Psoas muscle (tissue), 8 donors: ENCODE results near the gene CPSF3. TPM values are rescaled to one million over a fixed set of nuclear protein-coding genes. Genes with fewer than 3 reads are reported as not detected.

Experiments used
- ATAC-seq, 4 donors: fragments of 200-7000 bp; cut with Tn5 transposase; one replicate each; pipeline ENCODE4 v1.9.1; 2020; ENCODE audit warnings: moderate library complexity in 3 of 4, mild to moderate bottlenecking in 2 of 4
- DNase-seq, 2 donors: peaks; one replicate each; pipeline ENCODE4 v3.0.0-alpha.2; 2020
- H3K27ac ChIP-seq: fragments of 200-600 bp; one replicate; pipeline ENCODE4 v1.8.0; 2022
- H3K27me3 ChIP-seq, 3 donors: fragments of 200-600 bp in 1 of 3; one replicate each; pipeline versions ENCODE4 v1.6.1 to v1.8.0; 2013 to 2022; ENCODE audit warnings: low read length in 2 of 3, mild to moderate bottlenecking in 2 of 3, moderate library complexity in 1 of 3; ENCODE audit not compliant: insufficient read depth in 3 of 3
- H3K36me3 ChIP-seq, 2 donors: fragments of 200-600 bp in 1 of 2; one replicate each; pipeline versions ENCODE4 v1.6.1 to v1.8.0; 2013 to 2022; ENCODE audit warnings: low read depth in 1 of 2, mild to moderate bottlenecking in 1 of 2, moderate library complexity in 1 of 2; ENCODE audit not compliant: insufficient read depth in 1 of 2
- H3K4me1 ChIP-seq: fragments of 200-600 bp; one replicate; pipeline ENCODE4 v1.8.0; 2022
- H3K4me3 ChIP-seq: fragments of 200-600 bp; one replicate; pipeline ENCODE4 v1.8.0; 2022; ENCODE audit warnings: mild to moderate bottlenecking
- H3K9me3 ChIP-seq: fragments of 200-600 bp; one replicate; pipeline ENCODE4 v1.8.0; 2022
- CTCF ChIP-seq: fragments of 200-600 bp; IDR thresholded peaks from one replicate; pipeline ENCODE4 v1.8.0; 2022; ENCODE audit warnings: antibody characterized with exemption
- whole genome bisulfite sequencing, 3 donors: extraction: QIAGEN DNeasy Blood & Tissue Kit; methylation state at CpG; one replicate each; pipeline versions ENCODE4 v1.1.6 to v1.1.7; 2013; 5-methylcytosine and 5-hydroxymethylcytosine counted together
- intact Hi-C, 2 donors: fragments of 100-400 bp; cut with DNase I; formaldehyde crosslinking; loops; one replicate each; pipeline versions ENCODE4 v1.11.0 to v1.14.2; 2022
- polyA plus RNA-seq, 3 donors: library from polyadenylated mRNA; stranded (reverse); fragments of 200-250 nt; gene quantifications; one replicate each; pipeline ENCODE4 v1.2.3, GENCODE V29; 2013
- total RNA-seq, 4 donors: library from RNA; stranded (reverse); fragmentation: NEBNext Ultra II Directional in 2 of 4; extraction: Animal tissue kit (Norgen Biotek cat#: 25700) in 2 of 4; gene quantifications; one replicate each; pipeline versions ENCODE4 v1.2.1 to v1.2.4, GENCODE V29; 2021 to 2023
- donor health status: healthy with polysubstance abuse.
- donor health status: DM: no; HTN: no; CAD: no; lungs with moderate emphysema.
- donor health status: Bipolar disorder and iron deficiency.
- donor health status: healthy.
- donor health status: DM: yes; HTN: yes; CAD: no.
- donor health status: DM: no; HTN: no; CAD: no.
- donor health status: DM: no; HTN: no; CAD: no.
- donor health status: DM: yes; HTN: yes; CAD: no.

The CPSF3 gene
- total and polyA plus RNA-seq, 7 donors, result 11.3 to 21.8 (median 19.3) TPM

- Histone ChIP-seq H3K4me1 (no peaks in the 10 kb centered on the region), H3K27me3 (no peaks in the 10 kb centered on the region), H3K27ac (no peak overlapping the region), H3K9me3 (no peaks in the 10 kb centered on the region), H3K4me3 (no peak overlapping the region), H3K36me3 (peaks cover 0 to 35% of the 10 kb centered on the region in 2 donors)
- ATAC-seq (peak in 1 of 4 donors; percentile 34), DNase-seq (no peak)
- 94 to 95% (median 94%) methylated on average over 12 of the region's 12 CpGs for WGBS, 3 donors
- intact Hi-C loops, result no loop called here
- TF ChIP-seq CTCF, result no peak
Measured at GRCh38 chr2:9401059-9401547, 22.4 kb upstream of the CPSF3 start.

- intact Hi-C loops, result no loop called here
- Histone ChIP-seq H3K36me3 (peaks cover 0 to 37% of the 10 kb centered on the region in 2 donors), H3K27ac (no peak overlapping the region), H3K4me1 (no peaks in the 10 kb centered on the region), H3K4me3 (no peak overlapping the region), H3K9me3 (no peaks in the 10 kb centered on the region), H3K27me3 (no peaks in the 10 kb centered on the region)
- TF ChIP-seq CTCF, result no peak
- DNase-seq, result no peak
- 89 to 94% (median 89%) methylated on average over 19 of the region's 19 CpGs for WGBS, 3 donors
- ATAC-seq, result no peak
Measured at GRCh38 chr2:9401646-9402371, 21.6 kb upstream of the CPSF3 start.

- no peaks in the 10 kb centered on the region for H3K4me1 ChIP-seq
- H3K27me3 ChIP-seq, result peaks cover 0 to 3% (median 0%) of the 10 kb centered on the region in 3 donors
- H3K9me3 ChIP-seq, result no peaks in the 10 kb centered on the region
- TF ChIP-seq CTCF, result no peak
- no peak for DNase-seq
- peaks cover 7 to 59% of the 10 kb centered on the region in 2 donors for H3K36me3 ChIP-seq
- 71 to 74% (median 71%) methylated on average over 2 of the region's 2 CpGs for WGBS, 3 donors
- H3K4me3 ChIP-seq, result no peak overlapping the region
- no peak overlapping the region for H3K27ac ChIP-seq
- intact Hi-C loops, result no loop called here
- no peak for ATAC-seq
Measured at GRCh38 chr2:9403924-9404323, 19.5 kb upstream of the CPSF3 start.

- no peak for DNase-seq
- intact Hi-C loops, result no loop called here
- H3K4me3 ChIP-seq, result no peak overlapping the region
- H3K36me3 ChIP-seq, result peaks cover 7 to 64% of the 10 kb centered on the region in 2 donors
- no peak for TF ChIP-seq CTCF
- H3K4me1 ChIP-seq, result no peaks in the 10 kb centered on the region
- H3K9me3 ChIP-seq, result no peaks in the 10 kb centered on the region
- no peak for ATAC-seq
- 82 to 88% (median 86%) methylated on average over 4 of the region's 4 CpGs for WGBS, 3 donors
- peaks cover 0 to 3% (median 0%) of the 10 kb centered on the region in 3 donors for H3K27me3 ChIP-seq
- no peak overlapping the region for H3K27ac ChIP-seq
Measured at GRCh38 chr2:9404451-9404850, 19.0 kb upstream of the CPSF3 start.

GRCh38 chr2:9405636-9406035, 17.8 kb upstream of the CPSF3 start:
- no peak for ATAC-seq
- H3K4me3 ChIP-seq, result no peak overlapping the region
- no peaks in the 10 kb centered on the region for H3K4me1 ChIP-seq
- no peaks in the 10 kb centered on the region for H3K9me3 ChIP-seq
- H3K36me3 ChIP-seq, result peaks cover 7 to 76% of the 10 kb centered on the region in 2 donors
- H3K27ac ChIP-seq, result no peak overlapping the region
- intact Hi-C loops, result no loop called here
- WGBS, 3 donors, result 86 to 92% (median 91%) methylated on average over 2 of the region's 2 CpGs
- no peak for DNase-seq
- no peak for TF ChIP-seq CTCF
- H3K27me3 ChIP-seq, result peaks cover 0 to 3% (median 0%) of the 10 kb centered on the region in 3 donors
